ENCODE results near the gene RPL14.

Gene RPL14

DNA sequence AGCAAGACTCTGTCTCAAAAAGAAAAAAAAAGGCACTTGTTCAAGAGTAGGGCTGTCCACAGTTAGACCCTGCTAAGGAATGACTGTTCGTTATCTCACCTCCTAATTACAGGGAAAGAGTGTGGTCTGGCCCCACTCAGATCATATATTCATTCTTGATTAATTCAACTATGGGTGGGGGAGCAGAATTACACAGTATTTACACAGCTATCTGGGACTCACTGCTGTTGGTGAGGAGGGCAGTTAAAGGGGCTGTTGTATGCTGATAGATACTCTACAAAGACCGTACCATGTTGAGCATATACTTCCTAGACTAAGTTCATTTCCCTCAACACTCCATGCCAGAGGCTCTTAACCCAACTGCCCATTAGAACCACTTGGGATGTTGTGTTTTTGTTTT is 44.9 kb downstream of the RPL14 start:
- no peak for DNase-seq (ENCODE audit: low read depth in 1 of 2, low spot score in 1 of 2)
- H3K27ac ChIP-seq (replicated peaks): no peak overlapping the region
- TF ChIP-seq SPI1 (IDR thresholded peaks at IDR 0.05; ENCODE audit: borderline replicate concordance, low read depth): no peak
- TF ChIP-seq REST (IDR thresholded peaks at IDR 0.05; ENCODE audit: insufficient replicate concordance, low read depth): no peak
- no peak for TF ChIP-seq POLR2AphosphoS5 (IDR thresholded peaks at IDR 0.05; ENCODE audit: low read depth)
- no peak overlapping the region for H3K4me3 ChIP-seq (replicated peaks; ENCODE audit: insufficient read depth, low read length)
- no peaks in the 10 kb centered on the region for H3K27me3 ChIP-seq (ENCODE audit: insufficient read depth, poor library complexity, severe bottlenecking)

GRCh38 chr3:40504636-40505430 is 47.7 kb downstream of the RPL14 start:
- Histone ChIP-seq H3K27ac (replicated peaks) (no peak overlapping the region), H3K27me3 (ENCODE audit: insufficient read depth, poor library complexity, severe bottlenecking) (no peaks in the 10 kb centered on the region), H3K4me3 (replicated peaks; ENCODE audit: insufficient read depth, low read length) (no peak overlapping the region)
- TF ChIP-seq, protein P1, sequence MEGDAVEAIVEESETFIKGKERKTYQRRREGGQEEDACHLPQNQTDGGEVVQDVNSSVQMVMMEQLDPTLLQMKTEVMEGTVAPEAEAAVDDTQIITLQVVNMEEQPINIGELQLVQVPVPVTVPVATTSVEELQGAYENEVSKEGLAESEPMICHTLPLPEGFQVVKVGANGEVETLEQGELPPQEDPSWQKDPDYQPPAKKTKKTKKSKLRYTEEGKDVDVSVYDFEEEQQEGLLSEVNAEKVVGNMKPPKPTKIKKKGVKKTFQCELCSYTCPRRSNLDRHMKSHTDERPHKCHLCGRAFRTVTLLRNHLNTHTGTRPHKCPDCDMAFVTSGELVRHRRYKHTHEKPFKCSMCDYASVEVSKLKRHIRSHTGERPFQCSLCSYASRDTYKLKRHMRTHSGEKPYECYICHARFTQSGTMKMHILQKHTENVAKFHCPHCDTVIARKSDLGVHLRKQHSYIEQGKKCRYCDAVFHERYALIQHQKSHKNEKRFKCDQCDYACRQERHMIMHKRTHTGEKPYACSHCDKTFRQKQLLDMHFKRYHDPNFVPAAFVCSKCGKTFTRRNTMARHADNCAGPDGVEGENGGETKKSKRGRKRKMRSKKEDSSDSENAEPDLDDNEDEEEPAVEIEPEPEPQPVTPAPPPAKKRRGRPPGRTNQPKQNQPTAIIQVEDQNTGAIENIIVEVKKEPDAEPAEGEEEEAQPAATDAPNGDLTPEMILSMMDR (IDR thresholded peaks at IDR 0.05; ENCODE audit: insufficient read depth, low read length): no peak
- TF ChIP-seq GABPA (IDR thresholded peaks at IDR 0.05; ENCODE audit: low read depth): no peak
- no peak for TF ChIP-seq SPI1 (IDR thresholded peaks at IDR 0.05; ENCODE audit: borderline replicate concordance, low read depth)
- no peak for TF ChIP-seq REST (IDR thresholded peaks at IDR 0.05; ENCODE audit: insufficient replicate concordance, low read depth)
- no peak for TF ChIP-seq POLR2AphosphoS5 (IDR thresholded peaks at IDR 0.05; ENCODE audit: low read depth)
- DNase-seq (ENCODE audit: low read depth in 1 of 2, low spot score in 1 of 2): no peak

GRCh38 chr3:40505599-40506462 is 48.7 kb downstream of the RPL14 start, which contains the start of gene ZNF620:
Gene ZNF620 (plus strand): TSS chr3:40506039. CDS start chr3:40506353, 314 bp downstream.
- TF ChIP-seq REST (IDR thresholded peaks at IDR 0.05; ENCODE audit: insufficient replicate concordance, low read depth): no peak
- TF ChIP-seq SPI1 (IDR thresholded peaks at IDR 0.05; ENCODE audit: borderline replicate concordance, low read depth): no peak
- TF ChIP-seq POLR2AphosphoS5 (IDR thresholded peaks at IDR 0.05; ENCODE audit: low read depth): no peak
- TF ChIP-seq GABPA (IDR thresholded peaks at IDR 0.05; ENCODE audit: low read depth): peak; percentile 53
- TF ChIP-seq, protein P1 (IDR thresholded peaks at IDR 0.05; ENCODE audit: insufficient read depth, low read length): no peak
- Histone ChIP-seq H3K27ac (replicated peaks) (no peak within 1 kb of the TSS; the same call in 1 of the 2 replicates), H3K4me3 (replicated peaks; ENCODE audit: insufficient read depth, low read length) (peak within 1 kb of the TSS; percentile 49), H3K27me3 (ENCODE audit: insufficient read depth, poor library complexity, severe bottlenecking) (no peaks in the 10 kb centered on the region)
- DNase-seq (ENCODE audit: low read depth in 1 of 2, low spot score in 1 of 2): peak; percentile 34 to 60

Measured in HL-60 (cell line).